GM10248 (cell line): ENCODE data around the gene EFNB3.

Experiments used
- CTCF ChIA-PET: fragments of 300-600 bp; sonication (Branson Sonifier 250); formaldehyde crosslinking; extraction: SDS; loops from one replicate; lab custom pipeline; 2021; ENCODE audit warnings: antibody characterized with exemption; lab: Yijun Ruan, JAX
- POLR2A ChIA-PET: fragments of 350-650 bp; sonication (Branson Sonifier 250); formaldehyde crosslinking; extraction: SDS; loops from one replicate; lab custom pipeline; 2020; ENCODE audit warnings: antibody characterized with exemption; lab: Yijun Ruan, JAX
- DNase-seq: peaks from one replicate; pipeline ENCODE4 v3.0.0; 2012; ENCODE audit errors: extremely low spot score
- TF ChIP-seq, protein P1 (sequence below): IDR thresholded peaks from 2 replicates; pipeline ENCODE4 v1.5.1; 2012; ENCODE audit warnings: mild to moderate bottlenecking, low read depth; ENCODE audit errors: extremely low read depth, missing control alignments, control extremely low read depth

Gene EFNB3

DNA sequence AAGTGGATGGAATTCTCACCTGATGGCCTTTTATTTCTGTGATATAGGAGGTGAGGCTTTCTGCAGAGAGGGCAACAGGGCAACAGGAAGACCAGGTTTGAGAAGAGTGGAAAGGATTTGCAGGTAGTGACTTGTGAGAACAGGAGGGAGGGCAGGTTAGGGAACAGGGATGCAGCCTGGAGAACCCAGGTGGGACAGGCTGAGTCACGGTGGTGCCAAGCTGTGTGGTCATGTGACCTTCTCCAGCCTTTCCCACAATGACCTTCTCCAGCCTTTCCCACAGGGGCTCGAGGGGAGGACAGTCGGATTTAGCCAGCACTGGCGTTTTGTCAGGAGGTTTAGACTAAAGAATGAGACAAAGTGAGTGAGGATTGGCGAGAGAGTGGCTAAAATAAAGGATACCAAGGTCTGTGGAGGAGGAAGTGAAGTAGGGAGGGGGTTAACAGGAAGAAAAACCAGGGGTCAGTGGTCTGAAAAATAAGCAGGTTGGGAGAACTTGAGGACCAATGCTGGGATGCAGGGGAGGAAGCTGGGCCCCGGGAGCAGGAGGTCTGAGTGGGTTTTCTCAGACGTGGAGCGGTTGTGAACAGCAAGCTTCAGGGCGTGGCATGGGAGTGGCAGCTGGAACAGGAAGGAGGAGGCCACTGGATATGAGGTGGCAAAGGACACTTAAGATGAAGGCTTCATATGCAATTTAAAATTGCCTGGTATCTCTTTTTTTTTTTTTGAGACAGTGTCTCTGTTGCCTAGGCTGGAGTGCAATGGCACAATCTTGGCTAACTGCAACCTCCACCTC is 50.3 kb downstream of the EFNB3 start:
- ChIA-PET CTCF (interaction anchor here (1.5 to 5.3 kb wide), 2 partner anchors 12 to 13 kb away, joined by 3 to 30 read pairs; no protein-coding TSS in a partner anchor), POLR2A (no interaction called here)
- TF ChIP-seq, protein P1, sequence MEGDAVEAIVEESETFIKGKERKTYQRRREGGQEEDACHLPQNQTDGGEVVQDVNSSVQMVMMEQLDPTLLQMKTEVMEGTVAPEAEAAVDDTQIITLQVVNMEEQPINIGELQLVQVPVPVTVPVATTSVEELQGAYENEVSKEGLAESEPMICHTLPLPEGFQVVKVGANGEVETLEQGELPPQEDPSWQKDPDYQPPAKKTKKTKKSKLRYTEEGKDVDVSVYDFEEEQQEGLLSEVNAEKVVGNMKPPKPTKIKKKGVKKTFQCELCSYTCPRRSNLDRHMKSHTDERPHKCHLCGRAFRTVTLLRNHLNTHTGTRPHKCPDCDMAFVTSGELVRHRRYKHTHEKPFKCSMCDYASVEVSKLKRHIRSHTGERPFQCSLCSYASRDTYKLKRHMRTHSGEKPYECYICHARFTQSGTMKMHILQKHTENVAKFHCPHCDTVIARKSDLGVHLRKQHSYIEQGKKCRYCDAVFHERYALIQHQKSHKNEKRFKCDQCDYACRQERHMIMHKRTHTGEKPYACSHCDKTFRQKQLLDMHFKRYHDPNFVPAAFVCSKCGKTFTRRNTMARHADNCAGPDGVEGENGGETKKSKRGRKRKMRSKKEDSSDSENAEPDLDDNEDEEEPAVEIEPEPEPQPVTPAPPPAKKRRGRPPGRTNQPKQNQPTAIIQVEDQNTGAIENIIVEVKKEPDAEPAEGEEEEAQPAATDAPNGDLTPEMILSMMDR = no peak
- DNase-seq = no peak

GRCh38 chr17:7756968-7757367 is 52.0 kb downstream of the EFNB3 start:
- DNase-seq = no peak
- ChIA-PET POLR2A (no interaction called here), CTCF (interaction anchor here (0.8 to 5.3 kb wide), 3 partner anchors 9 to 25 kb away, joined by 4 to 30 read pairs (median 4); no protein-coding TSS in a partner anchor)
- TF ChIP-seq, protein P1 = no peak
